Inflammatory macrophage treated with lipopolysaccharide for 1 hour (primary cell): ENCODE data around the gene PWWP2B.

Experiments
- DNase-seq, 2 donors: peaks; one replicate each; pipeline ENCODE4 v3.0.0-alpha.2; 2020 to 2022

Gene PWWP2B

GRCh38 chr10:132397036-132397541, at the start of gene PWWP2B:
Gene PWWP2B, plus strand, starts transcription at chr10:132397200. Its CDS starts 27 bp downstream, at chr10:132397227.
- DNase-seq: peak in 1 of 2 donors; percentile 52

- DNase-seq: no peak
Observed at GRCh38 chr10:132347211-132347930, 49.6 kb upstream of the PWWP2B start.

- no peak for DNase-seq
Observed at GRCh38 chr10:132347931-132348267, 49.1 kb upstream of the PWWP2B start.

- no peak for DNase-seq
Observed at GRCh38 chr10:132349766-132350165, 47.2 kb upstream of the PWWP2B start.

- no peak for DNase-seq
Observed at GRCh38 chr10:132350391-132350790, 46.6 kb upstream of the PWWP2B start.

GRCh38 chr10:132350946-132351345, 46.1 kb upstream of the PWWP2B start:
- DNase-seq: no peak

- DNase-seq: no peak
Observed at GRCh38 chr10:132351611-132352010, 45.4 kb upstream of the PWWP2B start.

- DNase-seq: peak in 1 of 2 donors; percentile 72
Observed at GRCh38 chr10:132352462-132353308, 44.3 kb upstream of the PWWP2B start.

GRCh38 chr10:132353456-132354355, 43.3 kb upstream of the PWWP2B start:
- no peak for DNase-seq

- peak in 1 of 2 donors; percentile 25 for DNase-seq
Observed at GRCh38 chr10:132354356-132355094, 42.5 kb upstream of the PWWP2B start.

- DNase-seq: no peak
Observed at GRCh38 chr10:132355297-132355696, 41.7 kb upstream of the PWWP2B start.

GRCh38 chr10:132355754-132356153, 41.2 kb upstream of the PWWP2B start:
- peak in 1 of 2 donors; percentile 19 for DNase-seq

GRCh38 chr10:132356621-132357195, 40.3 kb upstream of the PWWP2B start:
- no peak for DNase-seq

GRCh38 chr10:132357286-132358058, 39.5 kb upstream of the PWWP2B start:
- DNase-seq: no peak

GRCh38 chr10:132359305-132360040, 37.5 kb upstream of the PWWP2B start:
- DNase-seq: no peak

GRCh38 chr10:132360766-132361447, 36.1 kb upstream of the PWWP2B start:
- peak in 1 of 2 donors; percentile 48 for DNase-seq

- DNase-seq: no peak
Observed at GRCh38 chr10:132361581-132362101, 35.4 kb upstream of the PWWP2B start.

- DNase-seq: no peak
Observed at GRCh38 chr10:132362151-132362611, 34.8 kb upstream of the PWWP2B start.

GRCh38 chr10:132363376-132363775, 33.6 kb upstream of the PWWP2B start:
- DNase-seq: no peak
